SU-DHL-6 (cell line): ENCODE measurements around the gene TRMT2B.
"Not testable (repeated sequence)": the region's sequence is repeated elsewhere in the genome, so short reads cannot be mapped to it uniquely, and the experiment has no call there.

Experiments
- H2AFZ ChIP-seq: fragments of 200-600 bp; sonication (generic); 2 replicates; pipeline ENCODE4 v1.6.1; 2014; ENCODE audit warnings: low read depth, mild to moderate bottlenecking, moderate library complexity, mixed read lengths, antibody characterized with exemption, low read length; ENCODE audit not compliant: severe bottlenecking
- H3F3A ChIP-seq: fragments of 200-600 bp; shearing (Covaris generic); 2 replicates; pipeline ENCODE4 v1.6.0; 2016; ENCODE audit warnings: antibody characterized with exemption, mild to moderate bottlenecking; ENCODE audit not compliant: insufficient read depth
- H3K27ac ChIP-seq: fragments of 200-600 bp; sonication (generic); 2 replicates; pipeline ENCODE4 v1.5.1; 2016; ENCODE audit warnings: low read depth, mild to moderate bottlenecking, low read length, moderate library complexity, mixed read lengths
- H3K27me3 ChIP-seq: fragments of 200-600 bp; sonication (generic), shearing (Covaris generic); 2 replicates; pipeline ENCODE4 v1.6.0; 2014; ENCODE audit warnings: mild to moderate bottlenecking, low read length
- H3K36me3 ChIP-seq: fragments of 200-600 bp; sonication (generic); 2 replicates; pipeline ENCODE4 v1.6.1; 2014; ENCODE audit warnings: mild to moderate bottlenecking, low read length, mixed read lengths
- H3K4me2 ChIP-seq: fragments of 300-600, 200-600 bp; shearing (Covaris generic), sonication (generic); 2 replicates; pipeline ENCODE4 v1.6.0; 2014; ENCODE audit warnings: low read length, low read depth, mild to moderate bottlenecking; ENCODE audit not compliant: poor library complexity, severe bottlenecking
- H3K4me3 ChIP-seq: fragments of 200-600 bp; sonication (generic); 2 replicates; pipeline ENCODE4 v1.5.1; 2014; ENCODE audit warnings: antibody characterized with exemption, low read length, mild to moderate bottlenecking, mixed read lengths; ENCODE audit not compliant: insufficient read depth, poor library complexity, severe bottlenecking
- H3K79me2 ChIP-seq: fragments of 200-600 bp; sonication (generic); 2 replicates; pipeline ENCODE4 v1.6.1; 2014; ENCODE audit warnings: mild to moderate bottlenecking, low read length, moderate library complexity; ENCODE audit not compliant: insufficient read depth
- H3K9ac ChIP-seq: fragments of 200-600 bp; sonication (generic); 2 replicates; pipeline ENCODE4 v1.7.0; 2014; ENCODE audit warnings: mild to moderate bottlenecking, low read length
- H3K9me2 ChIP-seq: fragments of 200-600 bp; sonication (generic); replicated peaks from 2 replicates; pipeline ENCODE4 v1.6.1; 2014; ENCODE audit warnings: low read length; ENCODE audit not compliant: insufficient read depth
- H3K9me3 ChIP-seq: fragments of 200-600 bp; sonication (generic); 2 replicates; pipeline ENCODE4 v1.6.1; 2014; ENCODE audit warnings: low read length, mixed read lengths; ENCODE audit not compliant: insufficient read depth
- H4K20me1 ChIP-seq: fragments of 200-600 bp; sonication (generic); 2 replicates; pipeline ENCODE4 v1.6.1; 2014; ENCODE audit warnings: low read depth, mild to moderate bottlenecking, antibody characterized with exemption, low read length, moderate library complexity, mixed read lengths
- CTCF ChIP-seq: fragments of 200-600 bp; sonication (generic); IDR thresholded peaks from one replicate; pipeline ENCODE4 v1.5.1; 2017; ENCODE audit warnings: antibody characterized with exemption, mild to moderate bottlenecking, low read length, moderate library complexity; ENCODE audit not compliant: insufficient read depth, poor library complexity, severe bottlenecking
- EZH2phosphoT487 ChIP-seq: fragments of 200-600 bp; sonication (generic), shearing (Covaris generic); conservative IDR thresholded peaks from 2 replicates; pipeline ENCODE4 v1.6.1; 2018; ENCODE audit warnings: mild to moderate bottlenecking, antibody characterized with exemption, low read length, moderate library complexity, mixed read lengths

TRMT2B gene

GRCh38 chrX:100984818-100985217, 67.1 kb downstream of the TRMT2B start:
- no peak overlapping the region for H3K4me3 ChIP-seq
- H4K20me1 ChIP-seq, result no peaks in the 10 kb centered on the region
- H3K9ac ChIP-seq, result no peak overlapping the region
- H3K9me2 ChIP-seq, result no peaks in the 10 kb centered on the region
- H3K36me3 ChIP-seq, result no peaks in the 10 kb centered on the region
- no peaks in the 10 kb centered on the region for H3K79me2 ChIP-seq
- no peak overlapping the region for H3K27ac ChIP-seq
- no peaks in the 10 kb centered on the region for H3K27me3 ChIP-seq
- no peak overlapping the region for H3K4me2 ChIP-seq
- no peaks in the 10 kb centered on the region for H3K9me3 ChIP-seq
- H2AFZ ChIP-seq, result no peak overlapping the region
- no peak for TF ChIP-seq EZH2phosphoT487
- TF ChIP-seq CTCF, result no peak
- no peaks in the 10 kb centered on the region for H3F3A ChIP-seq

- H4K20me1 ChIP-seq, H3K79me2 ChIP-seq, H3K9me2 ChIP-seq, H3K27ac ChIP-seq, H3K27me3 ChIP-seq, H3K36me3 ChIP-seq, H3K4me2 ChIP-seq, H3K9ac ChIP-seq, H3F3A ChIP-seq, H3K4me3 ChIP-seq, H3K9me3 ChIP-seq, H2AFZ ChIP-seq: not testable (repeated sequence)
Observed at GRCh38 chrX:100981498-100981845, 70.4 kb downstream of the TRMT2B start.

GRCh38 chrX:100980608-100981497, 71.1 kb downstream of the TRMT2B start:
- H3K4me2 ChIP-seq, result no peak overlapping the region
- H3K9me3 ChIP-seq, result no peaks in the 10 kb centered on the region
- H3K27me3 ChIP-seq, result no peaks in the 10 kb centered on the region
- H4K20me1 ChIP-seq, result no peaks in the 10 kb centered on the region
- H3K9me2 ChIP-seq, result no peaks in the 10 kb centered on the region
- H3K36me3 ChIP-seq, result no peaks in the 10 kb centered on the region
- no peak overlapping the region for H3K9ac ChIP-seq
- H2AFZ ChIP-seq, result no peak overlapping the region
- H3F3A ChIP-seq, result no peaks in the 10 kb centered on the region
- H3K4me3 ChIP-seq, result no peak overlapping the region
- TF ChIP-seq EZH2phosphoT487 (no peak), CTCF (no peak)
- no peaks in the 10 kb centered on the region for H3K79me2 ChIP-seq
- no peak overlapping the region for H3K27ac ChIP-seq

GRCh38 chrX:100979881-100980607, 71.9 kb downstream of the TRMT2B start:
- Histone ChIP-seq H3K9ac (no peak overlapping the region), H4K20me1 (no peaks in the 10 kb centered on the region), H3K27ac (no peak overlapping the region), H2AFZ (no peak overlapping the region), H3K36me3 (no peaks in the 10 kb centered on the region), H3K9me3 (no peaks in the 10 kb centered on the region), H3K27me3 (no peaks in the 10 kb centered on the region), H3K4me2 (no peak overlapping the region), H3K9me2 (no peaks in the 10 kb centered on the region), H3K79me2 (no peaks in the 10 kb centered on the region), H3K4me3 (no peak overlapping the region), H3F3A (no peaks in the 10 kb centered on the region)
- TF ChIP-seq EZH2phosphoT487 (no peak), CTCF (no peak)
